ENCODE data around the gene TYRO3. TPM values are rescaled to one million over a fixed set of nuclear protein-coding genes. Genes with fewer than 3 reads are reported as not detected.

TYRO3 gene
- polyA plus RNA-seq, 3 donors: 0.09 to 0.12 TPM; not detected in 1

GRCh38 chr15:41577863-41578735, 19.1 kb downstream of the TYRO3 start:
- Histone ChIP-seq H4K20me1 (ENCODE audit: insufficient read depth, low read length) (no peaks in the 10 kb centered on the region), H3K27me3 (ENCODE audit: control insufficient read depth in 2 of 2, insufficient read depth in 2 of 2, low read length in 2 of 2) (no peaks in the 10 kb centered on the region), H3K79me2 (ENCODE audit: insufficient read depth, low read length) (no peaks in the 10 kb centered on the region), H3K4me2 (replicated peaks; ENCODE audit: extremely low read depth, low read length, poor library complexity, severe bottlenecking) (no peak overlapping the region), H3K4me3 (replicated peaks in 1 of 3; ENCODE audit: low read depth in 2 of 3, low read length in 3 of 3) (no peak overlapping the region), H3K9ac (ENCODE audit: insufficient read depth, low read length, poor library complexity, severe bottlenecking) (no peak overlapping the region), H3K4me1 (ENCODE audit: control insufficient read depth in 1 of 2, insufficient read depth in 2 of 2, low read length in 2 of 2) (no peaks in the 10 kb centered on the region), H3K36me3 (replicated peaks in 1 of 2; ENCODE audit: control insufficient read depth in 1 of 2, insufficient read depth in 2 of 2, low read length in 2 of 2) (no peaks in the 10 kb centered on the region), H2AFZ (ENCODE audit: insufficient read depth, low read depth, low read length, poor library complexity, severe bottlenecking) (no peak overlapping the region), H3K27ac (ENCODE audit: low read depth in 1 of 2, low read length in 2 of 2) (no peak overlapping the region), H3K9me3 (replicated peaks in 1 of 2; ENCODE audit: control insufficient read depth in 1 of 2, insufficient read depth in 1 of 2, low read length in 2 of 2) (no peaks in the 10 kb centered on the region)
- no peak for TF ChIP-seq CTCF (IDR thresholded peaks at IDR 0.05)
- Mint-ChIP-seq H3K4me3 (no peak overlapping the region), H3K4me1 (no peaks in the 10 kb centered on the region), H3K27ac (no peak overlapping the region), H3K36me3 (no peaks in the 10 kb centered on the region), H3K9me3 (peaks cover 0 to 2% (median 0%) of the 10 kb centered on the region in 7 donors), H3K27me3 (ENCODE audit: low read depth in 3 of 3) (peaks cover 8 to 14% (median 9%) of the 10 kb centered on the region in 3 donors)
- intact Hi-C loops (cut with micrococcal nuclease): no loop called here
- 100% methylated on average over 8 of the region's 12 CpGs for WGBS (ENCODE audit: insufficient coverage)
- DNase-seq: no peak

DNA sequence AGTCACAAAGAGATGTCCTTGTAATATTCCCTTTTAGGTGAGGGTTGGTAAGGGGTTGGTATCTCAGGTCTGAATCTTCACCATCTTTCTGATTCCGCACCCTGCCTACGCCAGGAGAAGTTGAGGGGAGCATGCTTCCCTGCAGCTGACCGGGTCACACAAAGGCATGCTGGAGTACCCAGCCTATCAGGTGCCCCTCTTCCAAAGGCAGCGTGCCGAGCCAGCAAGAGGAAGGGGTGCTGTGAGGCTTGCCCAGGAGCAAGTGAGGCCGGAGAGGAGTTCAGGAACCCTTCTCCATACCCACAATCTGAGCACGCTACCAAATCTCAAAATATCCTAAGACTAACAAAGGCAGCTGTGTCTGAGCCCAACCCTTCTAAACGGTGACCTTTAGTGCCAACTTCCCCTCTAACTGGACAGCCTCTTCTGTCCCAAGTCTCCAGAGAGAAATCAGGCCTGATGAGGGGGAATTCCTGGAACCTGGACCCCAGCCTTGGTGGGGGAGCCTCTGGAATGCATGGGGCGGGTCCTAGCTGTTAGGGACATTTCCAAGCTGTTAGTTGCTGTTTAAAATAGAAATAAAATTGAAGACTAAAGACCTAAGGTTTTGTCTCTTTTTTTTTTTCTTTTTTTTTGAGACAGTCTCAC, 19.8 kb downstream of the TYRO3 start:
- Histone ChIP-seq H3K9me3 (replicated peaks in 1 of 2; ENCODE audit: control insufficient read depth in 1 of 2, insufficient read depth in 1 of 2, low read length in 2 of 2) (no peaks in the 10 kb centered on the region), H4K20me1 (ENCODE audit: insufficient read depth, low read length) (no peaks in the 10 kb centered on the region), H3K79me2 (ENCODE audit: insufficient read depth, low read length) (no peaks in the 10 kb centered on the region), H3K4me1 (ENCODE audit: control insufficient read depth in 1 of 2, insufficient read depth in 2 of 2, low read length in 2 of 2) (no peaks in the 10 kb centered on the region), H3K9ac (ENCODE audit: insufficient read depth, low read length, poor library complexity, severe bottlenecking) (no peak overlapping the region), H3K36me3 (replicated peaks in 1 of 2; ENCODE audit: control insufficient read depth in 1 of 2, insufficient read depth in 2 of 2, low read length in 2 of 2) (no peaks in the 10 kb centered on the region), H3K27ac (ENCODE audit: low read depth in 1 of 2, low read length in 2 of 2) (no peak overlapping the region), H2AFZ (ENCODE audit: insufficient read depth, low read depth, low read length, poor library complexity, severe bottlenecking) (no peak overlapping the region), H3K4me3 (replicated peaks in 1 of 3; ENCODE audit: low read depth in 2 of 3, low read length in 3 of 3) (no peak overlapping the region), H3K4me2 (replicated peaks; ENCODE audit: extremely low read depth, low read length, poor library complexity, severe bottlenecking) (no peak overlapping the region), H3K27me3 (ENCODE audit: control insufficient read depth in 2 of 2, insufficient read depth in 2 of 2, low read length in 2 of 2) (no peaks in the 10 kb centered on the region)
- 100% methylated on average over 5 of the region's 9 CpGs for WGBS (ENCODE audit: insufficient coverage)
- intact Hi-C loops (cut with micrococcal nuclease): no loop called here
- no peak for DNase-seq
- Mint-ChIP-seq H3K27me3 (ENCODE audit: low read depth in 3 of 3) (peaks cover 10 to 21% (median 12%) of the 10 kb centered on the region in 3 donors), H3K9me3 (peaks cover 0 to 2% (median 0%) of the 10 kb centered on the region in 7 donors), H3K27ac (no peak overlapping the region), H3K4me1 (no peaks in the 10 kb centered on the region), H3K4me3 (no peak overlapping the region), H3K36me3 (no peaks in the 10 kb centered on the region)
- no peak for TF ChIP-seq CTCF (IDR thresholded peaks at IDR 0.05)

Data from CD14-positive monocyte (primary cell).